Fibroblast of gingiva (primary cell): ENCODE results near the gene BRD9.
"Not testable (repeated sequence)": the region's sequence is repeated elsewhere in the genome, so short reads cannot be mapped to it uniquely, and the experiment has no call there.

Experiments used
- DNase-seq: peaks from one replicate; pipeline ENCODE4 v3.0.0-alpha.2; 2011; ENCODE audit warnings: low read depth

BRD9 gene

GRCh38 chr5:843926-844325 lies 48.7 kb downstream of the BRD9 start:
- not testable (repeated sequence) for DNase-seq

GRCh38 chr5:843371-843770 lies 49.2 kb downstream of the BRD9 start:
- DNase-seq, result not testable (repeated sequence)

GRCh38 chr5:842402-843221 lies 50.0 kb downstream of the BRD9 start:
- not testable (repeated sequence) for DNase-seq

- not testable (repeated sequence) for DNase-seq
Measured at GRCh38 chr5:841531-842401, 50.8 kb downstream of the BRD9 start.

- not testable (repeated sequence) for DNase-seq
Measured at GRCh38 chr5:840974-841435, 51.6 kb downstream of the BRD9 start.

GRCh38 chr5:840118-840973 lies 52.3 kb downstream of the BRD9 start:
- DNase-seq, result not testable (repeated sequence)

GRCh38 chr5:838431-838851 lies 54.2 kb downstream of the BRD9 start:
- not testable (repeated sequence) for DNase-seq

- not testable (repeated sequence) for DNase-seq
Measured at GRCh38 chr5:837621-838121, 54.9 kb downstream of the BRD9 start.

GRCh38 chr5:835933-836612 lies 56.5 kb downstream of the BRD9 start:
- DNase-seq, result not testable (repeated sequence)

GRCh38 chr5:834013-834412 lies 58.6 kb downstream of the BRD9 start:
- DNase-seq, result not testable (repeated sequence)

GRCh38 chr5:828194-828593 lies 64.4 kb downstream of the BRD9 start:
- DNase-seq, result not testable (repeated sequence)

GRCh38 chr5:825544-825943 lies 67.1 kb downstream of the BRD9 start:
- not testable (repeated sequence) for DNase-seq

- DNase-seq, result no peak
Measured at GRCh38 chr5:821504-821903, 71.1 kb downstream of the BRD9 start.

- no peak for DNase-seq
Measured at GRCh38 chr5:820245-820644, 72.4 kb downstream of the BRD9 start.

- no peak for DNase-seq
Measured at GRCh38 chr5:819078-819477, 73.5 kb downstream of the BRD9 start.

GRCh38 chr5:816176-816575 lies 76.4 kb downstream of the BRD9 start:
- DNase-seq, result no peak

GRCh38 chr5:815449-815848 lies 77.2 kb downstream of the BRD9 start:
- no peak for DNase-seq
